CD4-positive, alpha-beta T cell treated with Interleukin-6 for 4 hours (primary cell): ENCODE data around the gene ADGB.
A peak's percentile ranks its signal among the peaks of the same experiment; 100 is the strongest.

Experiments used
- DNase-seq: peaks from one replicate; pipeline ENCODE4 v3.0.0-alpha.2; 2020; ENCODE audit warnings: mixed read lengths

Gene ADGB

DNA sequence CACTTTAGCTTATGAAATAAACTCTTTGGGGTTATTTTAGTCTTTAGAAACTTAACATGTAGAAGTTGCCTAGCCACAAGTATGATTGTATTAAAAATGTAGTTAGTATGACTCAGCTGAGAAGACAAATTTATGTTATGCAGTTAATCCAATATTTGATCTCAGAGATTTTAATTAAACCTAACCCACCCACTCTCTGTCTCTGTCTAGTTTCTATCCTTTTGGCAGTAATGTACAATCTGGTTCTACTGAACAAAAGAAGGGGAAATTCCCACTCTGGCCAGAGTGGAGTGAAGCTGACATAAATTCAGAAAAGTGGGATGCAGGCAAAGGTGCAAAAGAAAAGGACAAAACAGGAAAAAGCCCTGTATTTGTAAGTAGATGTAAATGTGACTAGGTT is 36.4 kb downstream of the ADGB start:
- no peak for DNase-seq

DNA sequence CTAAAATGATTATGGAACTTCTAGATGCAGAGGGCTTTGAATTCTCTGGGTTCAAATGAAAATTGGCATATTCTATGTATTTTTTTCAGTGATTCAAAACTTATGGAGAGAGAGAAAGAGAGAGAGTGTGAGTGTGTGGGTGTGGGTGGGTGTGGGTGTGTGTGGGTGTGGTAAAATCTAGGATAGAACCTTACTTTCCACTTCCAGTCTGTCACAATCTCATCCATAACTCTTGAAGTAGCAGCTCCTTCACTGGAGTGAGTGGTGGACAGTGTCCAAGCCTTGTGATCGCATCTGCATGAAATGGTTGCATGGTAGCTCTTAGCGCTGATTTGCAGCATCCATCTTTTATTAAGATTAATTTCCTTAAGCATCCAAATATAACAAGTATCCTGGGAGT is 37.7 kb downstream of the ADGB start:
- DNase-seq = no peak

DNA sequence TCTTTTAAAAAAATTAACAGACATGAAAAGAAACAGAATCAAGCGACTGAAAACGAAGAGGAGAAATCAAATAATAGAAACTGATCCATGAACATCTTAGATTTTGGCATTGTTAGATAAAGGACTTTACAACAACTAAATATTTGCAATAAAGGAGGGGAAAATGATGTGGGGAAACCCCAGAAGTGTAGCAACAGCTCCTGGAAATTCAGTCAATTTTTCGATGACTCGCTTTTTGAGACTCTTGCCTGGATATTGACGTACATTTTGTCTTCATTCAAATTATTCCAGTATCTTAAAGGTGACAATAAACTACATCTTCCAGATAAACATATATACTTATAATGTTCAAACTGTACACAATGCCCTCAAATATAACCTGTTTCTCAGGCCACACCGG is 44.1 kb downstream of the ADGB start:
- DNase-seq = no peak

DNA sequence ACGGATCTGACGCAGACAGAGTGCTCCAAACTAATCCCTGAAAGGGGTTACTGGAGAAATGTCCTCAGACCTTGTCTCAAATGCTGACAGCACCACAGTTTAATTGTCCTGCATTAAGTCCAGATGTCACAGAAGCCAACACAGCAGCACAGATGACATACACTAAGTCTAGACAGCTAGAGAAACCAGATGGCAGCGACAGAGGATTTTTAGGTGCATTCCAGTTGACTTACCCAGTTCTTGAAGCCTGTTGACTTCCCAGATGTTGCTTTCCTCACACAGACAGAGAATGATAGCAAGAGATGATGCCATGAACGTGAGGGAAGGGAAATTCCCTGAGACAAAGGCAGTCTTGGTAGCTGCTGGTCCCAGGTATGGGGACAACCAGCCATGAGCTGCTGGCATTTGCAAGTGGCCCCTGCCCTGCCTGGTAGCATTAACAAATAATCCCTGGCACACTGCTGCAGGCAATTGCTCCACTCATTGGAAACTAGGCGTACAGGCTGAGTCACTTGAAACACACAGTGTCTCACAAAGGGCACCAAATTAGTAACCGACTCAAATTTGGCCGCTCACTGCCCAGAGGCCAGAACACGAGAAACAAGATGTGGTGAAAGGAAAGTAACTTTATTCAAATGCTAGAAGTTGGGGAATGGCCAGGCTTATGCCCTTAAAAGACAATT is 52.2 kb downstream of the ADGB start:
- DNase-seq = no peak

DNA sequence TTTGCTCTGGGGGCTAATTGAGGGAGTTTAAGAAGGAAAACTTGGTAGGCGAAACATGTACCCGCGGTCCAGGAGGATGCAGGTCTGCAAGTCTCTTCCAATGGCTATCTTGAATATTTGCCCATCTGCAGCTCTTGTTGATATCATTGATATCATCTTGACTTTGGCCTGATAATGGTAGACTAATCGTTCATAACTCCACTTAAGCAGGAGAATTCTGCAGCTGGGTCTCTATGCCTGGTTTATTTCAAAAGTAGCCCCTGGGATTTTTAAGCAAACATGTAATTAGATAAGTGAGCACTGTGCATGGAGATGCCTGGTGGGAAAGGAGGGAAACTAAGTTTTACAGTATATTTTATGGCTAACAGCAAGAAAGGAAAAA is 52.7 kb downstream of the ADGB start:
- DNase-seq = no peak

DNA sequence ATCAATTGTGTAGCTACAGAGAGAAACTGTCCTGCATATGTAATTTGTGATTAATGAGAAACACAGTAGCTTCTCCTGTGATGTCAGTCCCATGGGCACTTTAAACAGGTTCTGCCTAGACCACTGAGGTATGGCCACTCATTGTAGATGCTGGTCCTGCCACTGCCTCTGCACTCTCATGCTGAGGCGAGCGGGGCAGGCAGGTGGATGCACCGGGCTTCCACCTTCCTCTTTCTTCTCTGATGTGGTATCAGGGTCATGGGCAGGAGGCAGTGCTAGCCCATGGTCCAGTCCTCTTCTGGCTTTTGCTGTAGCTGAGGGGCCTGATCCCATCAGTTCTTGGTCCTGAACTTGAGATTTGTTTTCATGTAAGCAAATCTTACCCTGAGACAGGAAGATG is 58.7 kb downstream of the ADGB start:
- DNase-seq = no peak

DNA sequence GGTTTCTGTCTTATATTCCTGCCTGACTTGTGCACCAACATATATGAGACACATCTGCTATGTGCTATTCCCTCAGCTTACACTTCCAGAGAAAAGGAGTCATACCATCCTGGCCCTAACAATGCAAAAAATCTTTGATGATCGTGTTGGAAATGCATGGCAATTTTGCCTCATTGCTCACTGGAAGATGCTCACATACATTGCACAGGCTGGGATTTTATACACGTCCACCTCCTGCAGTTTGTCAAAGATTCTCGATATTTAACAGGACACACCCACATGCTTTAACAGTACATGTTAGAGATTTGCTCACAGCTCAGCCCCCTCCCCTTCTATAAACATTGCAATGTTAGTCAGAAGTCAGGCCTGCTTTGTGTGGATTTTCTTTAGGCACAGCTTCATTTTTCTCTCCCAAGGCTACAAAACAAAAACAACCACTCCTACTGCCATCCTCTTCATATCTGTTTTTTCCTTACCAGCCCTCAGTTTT is 66.1 kb downstream of the ADGB start:
- no peak for DNase-seq

DNA sequence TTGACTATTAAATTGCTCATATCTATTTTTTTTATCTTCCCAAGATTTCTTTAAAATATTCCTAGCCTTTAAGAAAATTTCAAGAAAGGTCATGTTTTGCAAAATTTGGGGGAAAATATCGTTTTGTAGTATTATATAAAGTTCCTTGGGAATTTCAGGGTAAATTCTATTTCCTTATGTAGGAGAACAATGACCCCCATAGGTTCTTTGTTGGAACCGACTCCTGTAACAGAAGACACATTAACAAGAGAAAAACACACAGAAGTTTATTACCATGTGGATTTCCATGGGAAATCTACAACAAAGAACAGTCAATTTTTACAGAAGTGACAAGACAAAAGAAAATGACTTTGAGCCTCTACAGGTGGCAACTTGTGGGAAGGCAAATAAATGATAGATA is 68.1 kb downstream of the ADGB start:
- no peak for DNase-seq

DNA sequence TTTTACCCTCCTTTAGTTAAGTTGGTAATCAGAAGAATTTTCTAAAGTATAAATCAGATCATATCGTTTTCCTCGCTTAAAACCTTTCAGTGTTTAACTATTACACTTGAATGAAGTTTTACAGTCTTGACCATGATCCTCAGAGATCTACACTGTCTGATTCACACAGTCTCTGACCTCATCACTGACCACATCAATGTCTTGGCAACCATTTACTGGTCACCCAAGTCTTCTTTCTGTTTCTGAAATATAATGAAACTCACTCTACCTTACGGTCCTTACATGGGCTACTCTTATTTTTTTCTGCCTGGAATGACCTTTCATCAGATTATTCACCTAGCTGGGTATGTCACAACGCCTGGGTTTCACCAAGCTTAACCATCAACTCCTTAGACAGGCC is 71.4 kb downstream of the ADGB start:
- DNase-seq = no peak

DNA sequence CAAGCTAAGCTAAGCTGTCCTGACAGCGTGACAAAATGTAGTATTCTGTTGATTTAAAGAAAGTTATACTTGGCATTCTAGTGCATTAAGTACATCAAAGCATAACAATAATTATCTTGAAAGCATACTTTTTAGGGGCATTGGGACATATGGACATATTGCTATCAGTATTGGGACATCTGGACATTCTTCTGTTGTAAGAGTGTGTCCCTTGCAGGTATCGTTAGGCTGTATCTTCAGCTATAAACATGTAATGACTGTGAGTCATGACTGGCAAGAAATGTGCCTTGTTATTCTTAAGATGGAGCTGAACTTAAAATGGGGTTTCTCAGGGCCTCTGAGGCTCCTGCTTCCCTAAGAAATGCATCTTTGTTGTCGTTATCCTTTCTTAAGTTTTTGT is 74.3 kb downstream of the ADGB start:
- no peak for DNase-seq

DNA sequence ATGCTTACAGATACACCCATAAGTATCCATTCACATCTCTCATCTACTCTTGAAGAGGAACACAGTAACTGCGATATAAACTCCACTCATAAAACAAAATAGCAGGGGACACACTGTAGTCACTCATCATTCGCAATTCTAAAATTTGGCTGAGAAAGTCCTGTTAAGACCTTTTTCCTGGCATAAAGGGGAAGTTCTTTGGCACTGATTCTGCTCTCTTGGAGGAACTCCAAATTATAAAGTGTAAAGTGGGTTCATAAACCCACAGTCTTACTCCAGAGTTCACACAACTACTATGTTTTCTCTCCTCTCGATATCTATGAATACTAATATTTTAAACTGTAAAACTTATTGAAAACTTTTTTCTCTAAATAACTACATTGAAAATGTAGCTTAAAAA is 80.6 kb downstream of the ADGB start:
- DNase-seq = no peak

DNA sequence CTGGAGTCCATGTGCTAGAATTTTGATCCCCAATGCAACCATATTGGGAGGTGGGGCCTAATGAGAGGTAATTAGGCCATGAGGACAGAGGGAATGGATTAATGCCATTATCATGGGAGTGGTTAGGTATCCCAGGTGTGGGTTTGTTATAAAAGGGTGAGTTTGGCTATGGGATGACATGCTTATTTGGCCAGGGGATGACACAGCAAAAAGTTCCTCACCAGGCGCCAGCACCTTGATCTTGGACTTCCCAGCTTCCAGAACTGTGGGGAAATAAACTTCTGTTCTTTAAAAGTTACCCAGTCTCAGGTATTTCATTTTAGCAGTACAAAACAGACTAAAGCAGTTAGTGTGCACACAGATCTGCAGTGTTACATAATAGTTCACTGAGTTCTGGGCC is 84.1 kb downstream of the ADGB start:
- no peak for DNase-seq

DNA sequence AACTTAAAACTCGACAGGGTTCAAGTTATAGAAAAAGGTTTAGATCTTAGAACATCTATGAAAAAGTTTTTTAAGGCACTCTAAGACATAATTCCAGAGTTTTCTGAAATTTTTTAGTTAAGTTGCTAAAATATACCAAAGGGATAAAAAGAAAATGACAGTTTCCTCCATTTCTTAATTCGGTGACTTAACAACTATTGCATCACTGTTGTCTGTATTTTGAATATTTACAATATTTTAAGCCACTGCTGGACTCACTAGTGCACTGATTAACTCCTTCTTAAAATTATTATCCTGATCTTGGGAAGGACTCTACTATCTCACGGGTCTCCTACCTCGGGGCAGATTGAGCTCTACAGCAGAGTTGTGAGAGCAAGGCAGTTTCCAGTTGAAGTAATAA is 91.0 kb downstream of the ADGB start:
- DNase-seq = no peak

DNA sequence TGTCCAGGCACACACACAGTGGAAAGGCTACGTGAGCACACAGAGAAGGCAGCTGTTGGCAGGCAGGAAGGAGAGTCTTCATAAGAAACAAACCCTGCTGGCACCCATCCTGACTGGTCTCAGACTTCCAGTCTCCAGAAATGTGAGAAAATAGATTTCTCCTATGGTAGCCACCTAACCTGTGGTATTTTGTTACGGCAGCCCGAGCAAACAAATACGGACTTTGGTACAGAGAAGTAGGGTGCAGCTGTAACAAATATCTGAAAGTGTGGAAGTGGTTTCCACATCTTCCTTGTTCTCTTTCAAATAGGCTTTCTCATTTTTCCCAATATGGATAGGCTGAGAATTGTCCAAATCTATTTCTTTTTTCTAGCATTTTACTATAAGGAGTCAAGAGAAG is 94.6 kb downstream of the ADGB start:
- no peak for DNase-seq

DNA sequence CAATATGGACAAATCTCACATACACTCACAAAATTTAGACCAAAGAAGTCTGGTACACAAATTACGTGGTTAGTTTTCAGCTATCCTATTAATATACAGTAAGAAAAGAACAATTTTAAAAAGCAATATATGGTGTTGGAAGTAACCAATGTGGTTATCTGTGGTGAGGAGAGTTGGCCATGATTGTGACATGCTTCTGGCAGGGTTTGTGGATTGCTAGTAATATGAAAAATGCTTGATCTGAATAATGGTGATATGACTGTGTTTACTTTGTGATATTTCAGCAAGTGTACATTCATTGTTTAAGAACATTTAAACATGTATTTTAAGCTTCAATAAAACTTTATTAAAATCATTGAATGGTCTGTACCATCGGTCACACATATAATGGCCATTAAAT is 99.1 kb downstream of the ADGB start:
- no peak for DNase-seq

DNA sequence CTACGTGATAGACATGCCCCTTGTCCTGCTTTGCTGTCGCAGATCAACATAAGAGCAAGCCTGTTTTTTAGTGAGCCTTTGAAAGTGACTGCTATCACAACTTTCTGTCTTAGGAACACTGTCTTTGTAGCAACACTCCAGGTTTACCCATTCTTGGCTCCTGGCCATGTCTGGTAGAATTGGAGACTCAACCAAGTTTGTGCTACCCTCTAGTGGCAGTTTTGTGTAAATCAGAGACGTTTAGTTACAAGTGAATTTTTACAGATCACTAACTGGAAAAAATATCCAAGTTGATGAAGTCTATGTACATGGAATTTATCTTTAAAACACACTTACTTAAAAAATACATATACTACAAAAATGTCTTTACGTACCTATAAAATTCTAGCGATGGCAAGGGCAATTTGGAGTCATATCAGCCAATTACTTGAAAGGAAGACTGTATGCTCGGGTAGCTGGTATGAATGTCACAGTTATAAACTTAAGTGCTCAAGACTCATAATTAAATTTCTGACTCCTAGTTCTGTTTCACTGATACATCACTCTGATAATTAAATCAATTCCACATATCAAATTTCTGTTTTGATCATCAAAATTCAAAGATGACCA is 101.4 kb downstream of the ADGB start:
- peak; percentile 39 for DNase-seq

DNA sequence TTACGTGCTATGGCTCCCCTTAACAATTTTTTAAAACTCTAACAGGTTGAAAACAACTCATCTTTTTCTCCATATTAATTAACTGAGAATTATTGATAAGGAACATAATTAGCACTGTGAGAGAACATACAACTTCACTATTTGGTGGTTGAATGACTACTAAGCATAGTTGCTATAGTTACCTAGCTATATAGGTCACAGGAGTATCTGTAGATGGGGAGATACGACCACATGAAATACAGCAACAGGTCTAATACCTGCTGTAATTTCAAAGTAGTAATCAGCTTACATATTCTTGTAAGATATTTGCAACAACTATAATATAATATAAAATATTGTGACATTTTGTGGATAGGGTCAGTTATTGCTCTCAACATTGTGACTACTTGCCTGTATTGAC is 102.9 kb downstream of the ADGB start:
- DNase-seq = no peak

DNA sequence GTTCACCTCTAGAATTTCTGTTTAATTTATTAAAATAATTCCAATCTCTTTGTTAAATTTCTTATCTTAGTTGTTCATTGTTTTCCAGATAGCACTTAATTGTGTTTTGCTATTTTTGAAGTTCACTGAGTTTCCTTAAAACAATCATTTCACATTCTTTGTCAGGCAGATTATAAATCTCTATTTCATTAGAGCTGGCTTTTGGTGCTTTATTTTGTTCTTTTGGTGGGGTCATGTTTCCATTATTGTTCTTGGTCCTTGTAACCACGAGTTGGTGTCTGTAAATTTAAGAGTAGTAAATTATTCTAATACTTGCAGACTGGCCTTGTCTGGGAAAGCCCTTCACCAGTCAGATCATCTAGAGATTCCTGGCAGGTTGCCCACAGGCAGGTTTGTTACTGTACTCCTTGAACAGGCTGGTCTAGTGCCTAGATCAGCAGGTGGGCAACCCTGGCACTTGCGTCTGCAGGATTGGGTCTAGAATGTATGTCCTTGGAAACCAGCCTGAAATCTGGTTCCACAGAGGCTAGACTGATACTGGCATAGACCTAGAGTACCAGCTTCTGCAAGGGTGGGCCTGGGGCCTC is 110.4 kb downstream of the ADGB start:
- no peak for DNase-seq

DNA sequence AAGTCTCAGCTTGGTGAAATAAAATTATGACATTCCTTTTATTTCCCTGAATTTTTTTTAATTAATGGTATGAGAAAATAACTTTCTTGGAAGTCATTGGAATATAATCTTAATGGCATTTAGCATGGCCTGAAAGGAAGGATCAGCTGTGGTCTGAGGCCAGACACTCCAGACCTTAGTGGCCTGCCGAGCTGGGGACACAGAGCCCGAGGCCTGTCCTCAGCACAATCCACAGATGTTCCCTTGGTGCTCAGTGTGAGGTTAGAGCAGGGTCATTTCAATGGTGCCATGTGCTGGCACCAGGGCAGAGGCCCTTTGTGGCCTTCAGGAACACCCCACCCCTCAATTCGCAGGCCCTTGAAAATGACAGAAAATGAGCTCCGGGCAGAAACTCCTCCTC is 120.6 kb downstream of the ADGB start:
- DNase-seq = no peak

DNA sequence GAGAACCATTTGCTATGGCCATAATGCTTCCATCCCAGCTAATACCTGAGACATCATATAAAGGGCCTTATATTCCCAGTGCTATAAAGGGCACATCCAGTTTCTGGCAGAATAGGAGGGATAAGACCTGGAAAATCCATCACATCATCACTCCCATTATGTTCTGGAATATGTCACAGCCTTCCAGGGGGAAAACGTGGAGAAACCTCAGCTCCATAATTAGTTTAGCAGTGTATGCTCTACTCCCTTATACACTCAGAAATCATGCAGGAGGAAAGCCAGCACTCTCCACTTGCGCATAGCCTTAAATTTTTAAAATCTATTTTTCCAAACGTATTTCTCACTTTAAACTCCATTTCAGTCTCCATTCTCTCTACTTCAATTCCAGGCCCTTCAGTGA is 140.9 kb downstream of the ADGB start:
- DNase-seq = no peak

DNA sequence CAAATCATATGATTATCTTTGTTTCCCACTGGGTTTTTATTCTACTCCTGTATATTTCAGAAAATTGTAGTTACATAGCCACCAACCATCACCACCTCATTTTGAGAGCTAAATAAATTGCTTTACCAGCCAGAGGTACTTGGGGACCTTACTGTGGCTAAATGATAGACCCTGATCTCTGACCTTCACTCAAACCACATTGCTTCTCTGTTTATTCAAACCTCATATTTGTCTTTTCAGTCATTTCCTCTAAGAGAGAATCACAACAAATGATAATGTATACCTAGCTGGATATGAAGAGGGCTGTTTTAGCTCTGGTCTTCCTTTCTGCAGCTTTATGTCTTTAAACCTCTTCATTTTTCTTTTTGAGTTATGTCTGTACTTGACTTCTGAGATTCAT is 142.8 kb downstream of the ADGB start:
- DNase-seq = no peak

DNA sequence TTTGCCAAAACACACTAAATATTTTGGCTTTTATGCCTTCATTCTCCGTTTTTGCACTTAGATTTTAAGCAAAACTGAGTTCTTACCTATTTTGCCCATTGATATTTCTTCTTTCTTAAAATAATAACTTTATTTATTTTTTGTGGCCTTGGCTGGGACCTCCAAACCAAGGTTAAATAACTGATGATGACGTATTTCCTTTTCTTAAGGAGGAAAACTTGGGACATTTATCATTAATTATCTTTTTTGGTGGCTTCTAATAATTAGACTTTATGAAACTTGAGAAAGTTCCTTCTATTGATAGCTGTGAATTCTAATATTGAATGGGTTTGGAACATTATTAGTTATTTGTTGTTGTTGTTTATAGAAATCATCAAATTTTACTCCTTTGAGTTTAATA is 154.5 kb downstream of the ADGB start:
- DNase-seq = no peak

DNA sequence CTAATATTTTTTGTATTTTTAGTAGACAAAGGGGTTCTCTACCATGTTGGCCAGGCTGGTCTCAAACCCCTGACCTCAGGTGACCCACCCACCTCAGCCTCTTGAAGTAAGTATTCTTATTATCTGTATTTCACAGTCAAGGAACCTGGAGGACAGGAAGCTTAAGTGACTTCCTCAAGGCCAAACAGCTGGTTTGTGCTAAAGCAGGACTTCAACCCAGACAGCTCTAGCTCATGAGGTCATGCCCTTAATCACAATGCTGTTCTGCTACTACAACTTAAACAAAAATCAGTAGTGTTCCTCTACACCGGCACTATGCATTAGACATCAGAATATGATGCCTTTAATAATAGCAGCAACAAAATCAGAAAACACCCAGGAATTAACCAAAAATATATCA is 168.9 kb downstream of the ADGB start:
- no peak for DNase-seq

DNA sequence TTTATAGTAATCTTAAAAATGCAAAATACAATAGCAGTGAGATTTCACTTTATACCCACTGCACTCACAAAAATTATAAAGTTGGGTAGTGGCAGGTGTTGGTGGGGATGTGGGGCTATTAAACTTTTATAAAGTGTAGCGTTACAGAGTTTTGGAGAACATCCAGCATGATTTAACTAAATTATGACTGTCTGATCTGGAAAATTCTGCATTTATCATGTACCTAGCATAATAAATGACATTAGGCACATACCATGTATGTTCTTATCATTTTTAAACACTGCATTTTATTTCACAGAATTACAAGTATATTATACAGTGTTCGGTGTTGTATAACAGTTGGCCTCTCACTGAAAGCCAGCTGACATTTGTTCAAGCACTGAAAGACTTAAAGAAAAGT is 169.9 kb downstream of the ADGB start:
- DNase-seq = no peak
